ENCODE data around the gene SLC7A1. TPM values are rescaled to one million over a fixed set of nuclear protein-coding genes. Genes with fewer than 3 reads are reported as not detected.
A peak's percentile ranks its signal among the peaks of the same experiment; 100 is the strongest.

Gene SLC7A1
- total RNA-seq, 5 donors from 2014 or later (not counting 1 experiment from before 2014, with no cell fraction given) = 20.0 to 62.9 (median 57.9) TPM

- no peaks in the 10 kb centered on the region for H3K9me3 Mint-ChIP-seq
- H3K4me1 Mint-ChIP-seq = no peaks in the 10 kb centered on the region
- no peak for DNase-seq
- POLR2A ChIA-PET = no interaction called here
- H3K27me3 Mint-ChIP-seq = peaks cover 2 to 8% of the 10 kb centered on the region in 2 donors
- Histone ChIP-seq H3K27me3 (replicated peaks in 1 of 2; ENCODE audit: control insufficient read depth in 2 of 2, extremely low read depth in 1 of 2, insufficient read depth in 2 of 2, low read length in 1 of 2) (peaks cover 0 to 17% of the 10 kb centered on the region in 2 experiments), H3K27ac (ENCODE audit: low read length) (no peak overlapping the region), H3K4me1 (ENCODE audit: control insufficient read depth in 1 of 2, extremely low read depth in 1 of 2, insufficient read depth in 2 of 2, low read length in 2 of 2) (no peaks in the 10 kb centered on the region), H3K36me3 (ENCODE audit: control insufficient read depth in 2 of 2, extremely low read depth in 1 of 2, insufficient read depth in 1 of 2, low read length in 1 of 2) (peaks cover 4 to 5% of the 10 kb centered on the region in 2 donors), H3K9me3 (no peaks in the 10 kb centered on the region), H3K4me3 (ENCODE audit: control insufficient read depth in 1 of 2, extremely low read depth in 1 of 2, low read length in 1 of 2) (no peak overlapping the region)
- 83% methylated on average over 4 of the region's 4 CpGs for WGBS (ENCODE audit: insufficient coverage)
- H3K36me3 Mint-ChIP-seq = peaks cover 6% of the 10 kb centered on the region
- H3K27ac Mint-ChIP-seq = peak overlapping the region in 1 of 2 donors; percentile 37
- no peak for ATAC-seq (replicated peaks in 1 of 4)
- H3K4me3 Mint-ChIP-seq = no peak overlapping the region
- CTCF ChIA-PET = interaction anchor here (0.7 to 3.1 kb wide), 8 partner anchors 10 to 1281 kb away, joined by 3 to 15 read pairs (median 5); no protein-coding TSS in a partner anchor
Measured at GRCh38 chr13:29508876-29509252, 86.6 kb downstream of the SLC7A1 start.

GRCh38 chr13:29508130-29508875 is 87.2 kb downstream of the SLC7A1 start:
- no peaks in the 10 kb centered on the region for H3K4me1 ChIP-seq (ENCODE audit: control insufficient read depth in 1 of 2, extremely low read depth in 1 of 2, insufficient read depth in 2 of 2, low read length in 2 of 2)
- WGBS (ENCODE audit: insufficient coverage) = 63% methylated on average over 15 of the region's 16 CpGs
- no peak overlapping the region for H3K27ac ChIP-seq (ENCODE audit: low read length)
- peaks cover 0 to 18% of the 10 kb centered on the region in 2 experiments for H3K27me3 ChIP-seq (replicated peaks in 1 of 2; ENCODE audit: control insufficient read depth in 2 of 2, extremely low read depth in 1 of 2, insufficient read depth in 2 of 2, low read length in 1 of 2)
- peaks cover 6 to 12% of the 10 kb centered on the region in 2 donors for H3K27me3 Mint-ChIP-seq
- ChIA-PET CTCF (interaction anchor here (0.6 to 3.1 kb wide), 16 partner anchors 10 to 1281 kb away, joined by 3 to 15 read pairs (median 4); no protein-coding TSS in a partner anchor), POLR2A (no interaction called here)
- H3K4me3 ChIP-seq (ENCODE audit: control insufficient read depth in 1 of 2, extremely low read depth in 1 of 2, low read length in 1 of 2) = no peak overlapping the region
- H3K36me3 ChIP-seq (ENCODE audit: control insufficient read depth in 2 of 2, extremely low read depth in 1 of 2, insufficient read depth in 1 of 2, low read length in 1 of 2) = peaks cover 2 to 4% of the 10 kb centered on the region in 2 donors
- H3K36me3 Mint-ChIP-seq = peaks cover under 1% of the 10 kb centered on the region
- H3K4me1 Mint-ChIP-seq = peaks cover 0 to 2% (median 0%) of the 10 kb centered on the region in 3 donors
- H3K4me3 Mint-ChIP-seq = no peak overlapping the region
- peak; percentile 15 to 83 (median 61) for DNase-seq
- ATAC-seq (replicated peaks in 1 of 4) = peak; percentile 63 to 75 (median 72)
- H3K9me3 ChIP-seq = no peaks in the 10 kb centered on the region
- no peaks in the 10 kb centered on the region for H3K9me3 Mint-ChIP-seq
- no peak overlapping the region for H3K27ac Mint-ChIP-seq

- Histone ChIP-seq H3K4me1 (ENCODE audit: control insufficient read depth in 1 of 2, extremely low read depth in 1 of 2, insufficient read depth in 2 of 2, low read length in 2 of 2) (peaks cover 0 to 3% of the 10 kb centered on the region in 2 experiments), H3K27ac (ENCODE audit: low read length) (no peak overlapping the region), H3K27me3 (replicated peaks in 1 of 2; ENCODE audit: control insufficient read depth in 2 of 2, extremely low read depth in 1 of 2, insufficient read depth in 2 of 2, low read length in 1 of 2) (peaks cover 0 to 26% of the 10 kb centered on the region in 2 experiments), H3K36me3 (ENCODE audit: control insufficient read depth in 2 of 2, extremely low read depth in 1 of 2, insufficient read depth in 1 of 2, low read length in 1 of 2) (peaks cover 0 to 2% of the 10 kb centered on the region in 2 donors), H3K4me3 (ENCODE audit: control insufficient read depth in 1 of 2, extremely low read depth in 1 of 2, low read length in 1 of 2) (no peak overlapping the region), H3K9me3 (no peaks in the 10 kb centered on the region)
- no peak overlapping the region for H3K4me3 Mint-ChIP-seq
- H3K27me3 Mint-ChIP-seq = peaks cover 11 to 20% of the 10 kb centered on the region in 2 donors
- ChIA-PET POLR2A (no interaction called here), CTCF (interaction anchor here (0.6 to 3.1 kb wide), 6 partner anchors 11 to 608 kb away, joined by 3 to 15 read pairs (median 4); no protein-coding TSS in a partner anchor)
- peaks cover 0 to 5% (median 2%) of the 10 kb centered on the region in 3 donors for H3K4me1 Mint-ChIP-seq
- H3K27ac Mint-ChIP-seq = no peak overlapping the region
- 77% methylated on average over 8 of the region's 14 CpGs for WGBS (ENCODE audit: insufficient coverage)
- DNase-seq = no peak
- no peak for ATAC-seq (replicated peaks in 1 of 4)
- H3K36me3 Mint-ChIP-seq = no peaks in the 10 kb centered on the region
- H3K9me3 Mint-ChIP-seq = no peaks in the 10 kb centered on the region
Measured at GRCh38 chr13:29507356-29507755, 88.1 kb downstream of the SLC7A1 start.

- Mint-ChIP-seq H3K4me1 (peaks cover 0 to 5% (median 2%) of the 10 kb centered on the region in 3 donors), H3K36me3 (no peaks in the 10 kb centered on the region), H3K4me3 (no peak overlapping the region), H3K27me3 (peaks cover 18 to 20% of the 10 kb centered on the region in 2 donors), H3K27ac (no peak overlapping the region), H3K9me3 (no peaks in the 10 kb centered on the region)
- Histone ChIP-seq H3K27ac (ENCODE audit: low read length) (no peak overlapping the region), H3K4me1 (ENCODE audit: control insufficient read depth in 1 of 2, extremely low read depth in 1 of 2, insufficient read depth in 2 of 2, low read length in 2 of 2) (peaks cover 0 to 3% of the 10 kb centered on the region in 2 experiments), H3K4me3 (ENCODE audit: control insufficient read depth in 1 of 2, extremely low read depth in 1 of 2, low read length in 1 of 2) (no peak overlapping the region), H3K27me3 (replicated peaks in 1 of 2; ENCODE audit: control insufficient read depth in 2 of 2, extremely low read depth in 1 of 2, insufficient read depth in 2 of 2, low read length in 1 of 2) (peaks cover 0 to 35% of the 10 kb centered on the region in 2 experiments), H3K36me3 (ENCODE audit: control insufficient read depth in 2 of 2, extremely low read depth in 1 of 2, insufficient read depth in 1 of 2, low read length in 1 of 2) (no peaks in the 10 kb centered on the region), H3K9me3 (no peaks in the 10 kb centered on the region)
- ATAC-seq (replicated peaks in 1 of 4) (no peak), DNase-seq (no peak)
- 92% methylated on average over 2 of the region's 10 CpGs for WGBS (ENCODE audit: insufficient coverage)
- ChIA-PET POLR2A (no interaction called here), CTCF (no interaction called here)
Measured at GRCh38 chr13:29505950-29506349, 89.5 kb downstream of the SLC7A1 start.

GRCh38 chr13:29505511-29505910 is 90.0 kb downstream of the SLC7A1 start:
- Histone ChIP-seq H3K36me3 (ENCODE audit: control insufficient read depth in 2 of 2, extremely low read depth in 1 of 2, insufficient read depth in 1 of 2, low read length in 1 of 2) (no peaks in the 10 kb centered on the region), H3K4me3 (ENCODE audit: control insufficient read depth in 1 of 2, extremely low read depth in 1 of 2, low read length in 1 of 2) (no peak overlapping the region), H3K4me1 (ENCODE audit: control insufficient read depth in 1 of 2, extremely low read depth in 1 of 2, insufficient read depth in 2 of 2, low read length in 2 of 2) (peaks cover 0 to 3% of the 10 kb centered on the region in 2 experiments), H3K9me3 (no peaks in the 10 kb centered on the region), H3K27me3 (replicated peaks in 1 of 2; ENCODE audit: control insufficient read depth in 2 of 2, extremely low read depth in 1 of 2, insufficient read depth in 2 of 2, low read length in 1 of 2) (peaks cover 0 to 37% of the 10 kb centered on the region in 2 experiments), H3K27ac (ENCODE audit: low read length) (no peak overlapping the region)
- H3K4me1 Mint-ChIP-seq = peaks cover 0 to 5% (median 2%) of the 10 kb centered on the region in 3 donors
- no peak overlapping the region for H3K4me3 Mint-ChIP-seq
- no peaks in the 10 kb centered on the region for H3K36me3 Mint-ChIP-seq
- WGBS (ENCODE audit: insufficient coverage) = 94% methylated on average over 7 of the region's 17 CpGs
- DNase-seq (no peak), ATAC-seq (replicated peaks in 1 of 4) (no peak)
- peaks cover 18 to 23% of the 10 kb centered on the region in 2 donors for H3K27me3 Mint-ChIP-seq
- H3K9me3 Mint-ChIP-seq = no peaks in the 10 kb centered on the region
- ChIA-PET CTCF (interaction anchor here in 1 of 2 donors (1.0 kb wide), 1 partner anchor 610 kb away, joined by 3 read pairs; no protein-coding TSS in a partner anchor), POLR2A (no interaction called here)
- no peak overlapping the region for H3K27ac Mint-ChIP-seq

- peaks cover 18 to 24% of the 10 kb centered on the region in 2 donors for H3K27me3 Mint-ChIP-seq
- H3K9me3 Mint-ChIP-seq = no peaks in the 10 kb centered on the region
- ChIA-PET CTCF (interaction anchor here in 1 of 2 donors (1.0 kb wide), 1 partner anchor 611 kb away, joined by 3 read pairs; no protein-coding TSS in a partner anchor), POLR2A (no interaction called here)
- H3K27me3 ChIP-seq (replicated peaks in 1 of 2; ENCODE audit: control insufficient read depth in 2 of 2, extremely low read depth in 1 of 2, insufficient read depth in 2 of 2, low read length in 1 of 2) = peaks cover 0 to 45% of the 10 kb centered on the region in 2 experiments
- no peaks in the 10 kb centered on the region for H3K36me3 ChIP-seq (ENCODE audit: control insufficient read depth in 2 of 2, extremely low read depth in 1 of 2, insufficient read depth in 1 of 2, low read length in 1 of 2)
- H3K27ac ChIP-seq (ENCODE audit: low read length) = no peak overlapping the region
- H3K27ac Mint-ChIP-seq = no peak overlapping the region
- DNase-seq (no peak), ATAC-seq (replicated peaks in 1 of 4) (no peak)
- no peaks in the 10 kb centered on the region for H3K36me3 Mint-ChIP-seq
- H3K4me1 ChIP-seq (ENCODE audit: control insufficient read depth in 1 of 2, extremely low read depth in 1 of 2, insufficient read depth in 2 of 2, low read length in 2 of 2) = peaks cover 0 to 3% of the 10 kb centered on the region in 2 experiments
- no peaks in the 10 kb centered on the region for H3K9me3 ChIP-seq
- WGBS (ENCODE audit: insufficient coverage) = 92% methylated on average over 9 of the region's 15 CpGs
- no peak overlapping the region for H3K4me3 Mint-ChIP-seq
- peaks cover 0 to 5% (median 2%) of the 10 kb centered on the region in 3 donors for H3K4me1 Mint-ChIP-seq
- no peak overlapping the region for H3K4me3 ChIP-seq (ENCODE audit: control insufficient read depth in 1 of 2, extremely low read depth in 1 of 2, low read length in 1 of 2)
Measured at GRCh38 chr13:29504691-29505090, 90.8 kb downstream of the SLC7A1 start.

Measured in T-cell (primary cell).